RWPE2 (cell line): ENCODE results near the gene PPDPF.

ENCODE experiments used
- ATAC-seq: fragments of 200-7000 bp; cut with Tn5 transposase; 3 replicates; pipeline ENCODE4 v1.9.1; 2021; ENCODE audit warnings: low read depth
- DNase-seq: peaks from one replicate; pipeline ENCODE4 v3.0.0-alpha.2; 2020; ENCODE audit warnings: low spot score
- H3K27ac ChIP-seq: fragments of 450-650 bp; 2 replicates; pipeline ENCODE4 v1.5.1; 2017; ENCODE audit warnings: mild to moderate bottlenecking; ENCODE audit not compliant: poor library complexity, severe bottlenecking
- H3K27me3 ChIP-seq: fragments of 250-450 bp; sonication (Bioruptor Pico); 2 replicates; pipeline ENCODE4 v1.5.1; 2021; ENCODE audit warnings: mild to moderate bottlenecking, moderate library complexity; ENCODE audit not compliant: insufficient read depth, poor library complexity, severe bottlenecking
- H3K36me3 ChIP-seq: fragments of 250-450 bp; sonication (Bioruptor Pico); 2 replicates; pipeline ENCODE4 v1.5.1; 2020; ENCODE audit warnings: low read depth, mild to moderate bottlenecking, moderate library complexity
- H3K4me1 ChIP-seq: fragments of 250-450 bp; sonication (Bioruptor Pico); 2 replicates; pipeline ENCODE4 v1.5.1; 2021; ENCODE audit warnings: mild to moderate bottlenecking, moderate library complexity; ENCODE audit not compliant: insufficient read depth, poor library complexity, severe bottlenecking
- H3K4me3 ChIP-seq: fragments of 250-450 bp; sonication (Bioruptor Pico); 2 replicates; pipeline ENCODE4 v1.5.1; 2021; ENCODE audit warnings: mild to moderate bottlenecking, moderate library complexity; ENCODE audit not compliant: severe bottlenecking
- H3K9me3 ChIP-seq: fragments of 250-450 bp; sonication (Bioruptor Pico); 2 replicates; pipeline ENCODE4 v1.5.1; 2021; ENCODE audit warnings: mild to moderate bottlenecking, moderate library complexity; ENCODE audit not compliant: severe bottlenecking
- TF ChIP-seq, protein P1 (sequence below): fragments of 450-650 bp; IDR thresholded peaks from one replicate; pipeline ENCODE4 v1.5.1; 2017; ENCODE audit warnings: mild to moderate bottlenecking, moderate library complexity; ENCODE audit not compliant: poor library complexity, severe bottlenecking

PPDPF gene

DNA sequence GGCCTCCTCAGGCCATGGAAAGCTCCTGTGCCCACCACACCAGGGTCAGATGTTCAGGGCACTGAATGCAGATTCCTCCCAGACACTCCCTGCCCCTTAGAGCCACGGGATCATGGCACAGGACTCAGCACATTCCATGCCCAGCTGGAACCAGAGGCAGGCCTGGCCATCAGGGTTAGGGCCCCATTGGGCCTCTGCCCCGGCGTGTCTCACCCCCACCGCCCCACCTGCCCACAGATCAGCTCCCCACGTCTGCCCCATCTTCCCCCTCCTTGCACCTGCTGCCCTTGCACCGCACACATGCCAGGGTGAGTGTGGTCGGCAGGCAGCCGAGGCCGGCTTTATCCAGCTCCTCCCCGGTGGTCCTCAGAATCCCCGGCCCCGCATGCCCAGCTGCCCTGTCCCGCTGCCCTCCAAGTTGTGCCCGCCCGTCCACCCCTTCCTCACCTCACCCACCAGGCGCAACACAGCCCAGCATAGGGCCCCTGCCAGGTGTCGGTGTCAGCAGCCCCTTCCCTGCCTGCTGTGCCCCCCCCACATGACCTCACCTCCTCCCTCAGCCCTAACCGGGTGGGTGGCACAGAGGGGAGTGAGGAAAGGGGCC, 29.2 kb downstream of the PPDPF start:
- ATAC-seq, result no peak
- H3K4me1 ChIP-seq, result peaks cover 24% of the 10 kb centered on the region
- no peak overlapping the region for H3K4me3 ChIP-seq
- no peak overlapping the region for H3K27ac ChIP-seq
- TF ChIP-seq, protein P1, sequence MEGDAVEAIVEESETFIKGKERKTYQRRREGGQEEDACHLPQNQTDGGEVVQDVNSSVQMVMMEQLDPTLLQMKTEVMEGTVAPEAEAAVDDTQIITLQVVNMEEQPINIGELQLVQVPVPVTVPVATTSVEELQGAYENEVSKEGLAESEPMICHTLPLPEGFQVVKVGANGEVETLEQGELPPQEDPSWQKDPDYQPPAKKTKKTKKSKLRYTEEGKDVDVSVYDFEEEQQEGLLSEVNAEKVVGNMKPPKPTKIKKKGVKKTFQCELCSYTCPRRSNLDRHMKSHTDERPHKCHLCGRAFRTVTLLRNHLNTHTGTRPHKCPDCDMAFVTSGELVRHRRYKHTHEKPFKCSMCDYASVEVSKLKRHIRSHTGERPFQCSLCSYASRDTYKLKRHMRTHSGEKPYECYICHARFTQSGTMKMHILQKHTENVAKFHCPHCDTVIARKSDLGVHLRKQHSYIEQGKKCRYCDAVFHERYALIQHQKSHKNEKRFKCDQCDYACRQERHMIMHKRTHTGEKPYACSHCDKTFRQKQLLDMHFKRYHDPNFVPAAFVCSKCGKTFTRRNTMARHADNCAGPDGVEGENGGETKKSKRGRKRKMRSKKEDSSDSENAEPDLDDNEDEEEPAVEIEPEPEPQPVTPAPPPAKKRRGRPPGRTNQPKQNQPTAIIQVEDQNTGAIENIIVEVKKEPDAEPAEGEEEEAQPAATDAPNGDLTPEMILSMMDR, result no peak
- DNase-seq, result peak; percentile 86
- H3K9me3 ChIP-seq, result no peaks in the 10 kb centered on the region
- H3K36me3 ChIP-seq, result no peaks in the 10 kb centered on the region
- H3K27me3 ChIP-seq, result no peaks in the 10 kb centered on the region

GRCh38 chr20:63551068-63551467, 30.5 kb downstream of the PPDPF start:
- DNase-seq (no peak), ATAC-seq (no peak)
- no peaks in the 10 kb centered on the region for H3K9me3 ChIP-seq
- H3K36me3 ChIP-seq, result no peaks in the 10 kb centered on the region
- H3K4me1 ChIP-seq, result peaks cover 13% of the 10 kb centered on the region
- no peaks in the 10 kb centered on the region for H3K27me3 ChIP-seq
- TF ChIP-seq, protein P1, result no peak
- no peak overlapping the region for H3K4me3 ChIP-seq
- no peak overlapping the region for H3K27ac ChIP-seq

DNA sequence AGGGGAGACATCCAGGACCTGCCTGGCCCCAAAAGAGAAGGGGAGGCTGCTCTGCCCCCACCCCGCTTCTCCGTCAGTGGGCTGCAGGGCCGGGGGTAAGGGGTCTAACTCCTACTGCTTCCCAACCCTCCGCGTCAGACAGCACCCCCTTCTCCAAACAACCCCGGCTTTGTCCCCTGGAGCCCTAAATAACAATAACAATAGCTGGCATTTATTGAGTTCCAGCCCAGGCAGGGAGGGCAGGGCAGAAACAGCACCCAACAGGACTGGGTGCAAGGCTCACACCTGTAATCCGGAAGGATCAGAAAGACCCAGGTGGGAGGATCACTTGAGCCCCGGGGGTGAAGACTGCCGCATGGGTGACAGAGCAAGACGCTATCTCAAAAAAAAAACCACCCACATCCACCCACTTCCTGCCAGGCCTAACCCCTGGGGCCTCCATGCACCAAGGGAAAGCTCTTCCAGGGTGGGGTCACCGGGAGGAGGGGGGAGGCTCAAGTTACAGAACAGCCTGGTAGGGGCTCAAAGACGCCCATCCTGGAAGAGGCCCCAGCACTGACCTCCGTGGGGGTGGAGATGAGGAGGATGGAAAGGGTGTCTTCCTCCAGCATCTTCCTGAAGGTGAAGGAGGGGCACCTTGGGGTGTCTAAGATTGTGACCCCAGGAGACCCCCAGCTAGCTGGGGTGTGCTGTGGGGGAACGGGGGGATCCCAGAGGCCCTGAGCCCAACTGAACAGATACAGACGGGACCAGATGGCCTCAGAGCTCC, 32.1 kb downstream of the PPDPF start:
- Histone ChIP-seq H3K27ac (peak overlapping the region; percentile 58), H3K36me3 (no peaks in the 10 kb centered on the region), H3K9me3 (no peaks in the 10 kb centered on the region), H3K4me3 (peak overlapping the region; percentile 1), H3K4me1 (peaks cover 13% of the 10 kb centered on the region), H3K27me3 (no peaks in the 10 kb centered on the region)
- DNase-seq, result peak; percentile 85
- TF ChIP-seq, protein P1, result no peak
- peak; percentile 1 for ATAC-seq

DNA sequence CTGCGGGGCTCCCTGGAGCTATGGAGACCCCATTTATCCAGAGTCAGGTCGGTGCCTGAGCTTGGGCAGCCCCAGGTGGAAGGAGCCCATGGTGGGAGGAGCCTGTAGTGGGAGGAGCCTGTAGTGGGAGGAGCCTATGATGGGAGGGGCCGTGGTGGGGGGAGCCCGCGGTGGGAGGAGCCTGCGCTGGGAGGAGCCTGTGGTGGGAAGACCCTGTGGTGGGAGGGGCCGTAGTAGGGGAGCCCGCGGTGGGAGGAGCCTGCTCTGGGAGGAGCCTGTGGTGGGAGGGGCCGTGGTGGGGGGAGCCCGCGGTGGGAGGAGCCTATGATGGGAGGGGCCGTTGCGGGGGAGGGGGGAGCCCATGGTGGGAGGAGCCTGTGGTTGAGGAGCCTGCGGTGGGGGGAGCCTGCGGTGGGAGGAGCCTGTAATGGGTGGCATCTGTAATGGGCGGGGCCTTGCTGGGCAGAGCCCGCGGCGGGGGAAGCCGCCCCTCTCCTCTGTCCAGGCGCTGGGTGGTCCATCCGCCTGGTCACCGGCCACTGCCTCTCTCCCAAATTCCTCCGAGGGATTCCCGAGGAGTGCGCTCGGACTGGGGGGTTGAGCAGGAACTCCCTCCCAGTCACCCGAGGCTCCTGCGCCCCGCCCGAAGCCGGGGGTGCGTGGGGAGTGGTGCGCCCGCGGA, 32.8 kb downstream of the PPDPF start:
- H3K4me1 ChIP-seq, result peaks cover 9% of the 10 kb centered on the region
- DNase-seq (peak; percentile 85), ATAC-seq (peak; percentile 55)
- H3K36me3 ChIP-seq, result no peaks in the 10 kb centered on the region
- peak overlapping the region; percentile 47 for H3K4me3 ChIP-seq
- H3K27me3 ChIP-seq, result no peaks in the 10 kb centered on the region
- TF ChIP-seq, protein P1, result no peak
- peak overlapping the region; percentile 58 for H3K27ac ChIP-seq
- no peaks in the 10 kb centered on the region for H3K9me3 ChIP-seq

GRCh38 chr20:63553933-63554290, 33.3 kb downstream of the PPDPF start, which contains the start of gene FNDC11:
Gene FNDC11, plus strand, starts transcription at chr20:63554159. Its CDS starts 1,505 bp downstream, at chr20:63555664.
- Histone ChIP-seq H3K36me3 (peaks cover 5% of the 10 kb centered on the region), H3K4me1 (peaks cover 9% of the 10 kb centered on the region), H3K9me3 (no peaks in the 10 kb centered on the region), H3K27me3 (no peaks in the 10 kb centered on the region), H3K4me3 (peak within 1 kb of the TSS; percentile 47), H3K27ac (peak within 1 kb of the TSS; percentile 58)
- TF ChIP-seq, protein P1, result no peak
- DNase-seq (no peak), ATAC-seq (peak; percentile 10)
